ENCODE results near the gene FLNC. TPM values are rescaled to one million over a fixed set of nuclear protein-coding genes. Genes with fewer than 3 reads are reported as not detected.

Gene FLNC
- total RNA-seq, 2 experiments from 2014 or later, result not detected

- Mint-ChIP-seq H3K4me1 (no peaks in the 10 kb centered on the region), H3K4me3 (no peak overlapping the region), H3K27ac (no peak overlapping the region), H3K36me3 (no peaks in the 10 kb centered on the region), H3K27me3 (no peaks in the 10 kb centered on the region), H3K9me3 (ENCODE audit: low read depth) (no peaks in the 10 kb centered on the region)
- ATAC-seq, result no peak
- CTCF ChIA-PET, result no interaction called here
- no peak for DNase-seq
Observed at GRCh38 chr7:128848289-128849155, 18.3 kb downstream of the FLNC start.

- Mint-ChIP-seq H3K27me3 (no peaks in the 10 kb centered on the region), H3K36me3 (no peaks in the 10 kb centered on the region), H3K4me1 (no peaks in the 10 kb centered on the region), H3K4me3 (no peak overlapping the region), H3K9me3 (ENCODE audit: low read depth) (no peaks in the 10 kb centered on the region), H3K27ac (no peak overlapping the region)
- DNase-seq, result no peak
- no peak for ATAC-seq
- CTCF ChIA-PET, result no interaction called here
Observed at GRCh38 chr7:128849156-128849515, 18.9 kb downstream of the FLNC start.

- CTCF ChIA-PET, result interaction anchor here (0.8 kb wide), 1 partner anchor 33 kb away, joined by 3 read pairs; no protein-coding TSS in a partner anchor
- H3K27me3 Mint-ChIP-seq, result no peaks in the 10 kb centered on the region
- H3K36me3 Mint-ChIP-seq, result no peaks in the 10 kb centered on the region
- no peaks in the 10 kb centered on the region for H3K9me3 Mint-ChIP-seq (ENCODE audit: low read depth)
- no peak overlapping the region for H3K27ac Mint-ChIP-seq
- no peak overlapping the region for H3K4me3 Mint-ChIP-seq
- no peaks in the 10 kb centered on the region for H3K4me1 Mint-ChIP-seq
- ATAC-seq (no peak), DNase-seq (no peak)
Observed at GRCh38 chr7:128849804-128850490, 19.7 kb downstream of the FLNC start.

GRCh38 chr7:128852537-128853254, 22.5 kb downstream of the FLNC start:
- Mint-ChIP-seq H3K4me1 (no peaks in the 10 kb centered on the region), H3K27me3 (no peaks in the 10 kb centered on the region), H3K36me3 (no peaks in the 10 kb centered on the region), H3K9me3 (ENCODE audit: low read depth) (no peaks in the 10 kb centered on the region), H3K27ac (no peak overlapping the region), H3K4me3 (no peak overlapping the region)
- CTCF ChIA-PET, result no interaction called here
- ATAC-seq, result no peak
- no peak for DNase-seq

GRCh38 chr7:128853799-128854198, 23.6 kb downstream of the FLNC start:
- H3K27me3 Mint-ChIP-seq, result no peaks in the 10 kb centered on the region
- no peaks in the 10 kb centered on the region for H3K4me1 Mint-ChIP-seq
- H3K27ac Mint-ChIP-seq, result no peak overlapping the region
- no peak for DNase-seq
- ATAC-seq, result no peak
- CTCF ChIA-PET, result no interaction called here
- H3K36me3 Mint-ChIP-seq, result no peaks in the 10 kb centered on the region
- H3K4me3 Mint-ChIP-seq, result no peak overlapping the region
- no peaks in the 10 kb centered on the region for H3K9me3 Mint-ChIP-seq (ENCODE audit: low read depth)

- H3K9me3 Mint-ChIP-seq (ENCODE audit: low read depth), result no peaks in the 10 kb centered on the region
- no peaks in the 10 kb centered on the region for H3K36me3 Mint-ChIP-seq
- ATAC-seq (no peak), DNase-seq (no peak)
- no peaks in the 10 kb centered on the region for H3K4me1 Mint-ChIP-seq
- CTCF ChIA-PET, result no interaction called here
- H3K4me3 Mint-ChIP-seq, result no peak overlapping the region
- no peak overlapping the region for H3K27ac Mint-ChIP-seq
- H3K27me3 Mint-ChIP-seq, result no peaks in the 10 kb centered on the region
Observed at GRCh38 chr7:128854396-128854795, 24.2 kb downstream of the FLNC start.

- Mint-ChIP-seq H3K27me3 (no peaks in the 10 kb centered on the region), H3K4me3 (no peak overlapping the region), H3K27ac (no peak overlapping the region), H3K36me3 (no peaks in the 10 kb centered on the region), H3K4me1 (no peaks in the 10 kb centered on the region), H3K9me3 (ENCODE audit: low read depth) (no peaks in the 10 kb centered on the region)
- DNase-seq (no peak), ATAC-seq (no peak)
- CTCF ChIA-PET, result interaction anchor here (0.7 to 1.2 kb wide), 2 partner anchors 25 to 272 kb away, joined by 3 to 4 read pairs; no protein-coding TSS in a partner anchor
Observed at GRCh38 chr7:128855559-128855958, 25.4 kb downstream of the FLNC start.

- Mint-ChIP-seq H3K27ac (peak overlapping the region; percentile 28), H3K9me3 (ENCODE audit: low read depth) (no peaks in the 10 kb centered on the region), H3K27me3 (no peaks in the 10 kb centered on the region), H3K4me1 (peaks cover 2% of the 10 kb centered on the region), H3K36me3 (no peaks in the 10 kb centered on the region), H3K4me3 (no peak overlapping the region)
- DNase-seq (no peak), ATAC-seq (no peak)
- CTCF ChIA-PET, result interaction anchor here (0.7 to 1.2 kb wide), 2 partner anchors 24 to 273 kb away, joined by 3 to 4 read pairs; no protein-coding TSS in a partner anchor
Observed at GRCh38 chr7:128856001-128856718, 26.0 kb downstream of the FLNC start.

GRCh38 chr7:128858380-128859231, 28.4 kb downstream of the FLNC start:
- H3K4me3 Mint-ChIP-seq, result no peak overlapping the region
- no peaks in the 10 kb centered on the region for H3K36me3 Mint-ChIP-seq
- H3K27ac Mint-ChIP-seq, result no peak overlapping the region
- DNase-seq, result no peak
- no peak for ATAC-seq
- CTCF ChIA-PET, result no interaction called here
- H3K9me3 Mint-ChIP-seq (ENCODE audit: low read depth), result no peaks in the 10 kb centered on the region
- no peaks in the 10 kb centered on the region for H3K27me3 Mint-ChIP-seq
- H3K4me1 Mint-ChIP-seq, result peaks cover 11% of the 10 kb centered on the region

GRCh38 chr7:128859232-128860157, 29.3 kb downstream of the FLNC start:
- H3K36me3 Mint-ChIP-seq, result no peaks in the 10 kb centered on the region
- H3K27ac Mint-ChIP-seq, result no peak overlapping the region
- no peak overlapping the region for H3K4me3 Mint-ChIP-seq
- no peaks in the 10 kb centered on the region for H3K27me3 Mint-ChIP-seq
- no peak for ATAC-seq
- peaks cover 15% of the 10 kb centered on the region for H3K4me1 Mint-ChIP-seq
- no peak for DNase-seq
- no peaks in the 10 kb centered on the region for H3K9me3 Mint-ChIP-seq (ENCODE audit: low read depth)
- CTCF ChIA-PET, result interaction anchor here (5.6 kb wide), 1 partner anchor 22 kb away, joined by 107 read pairs; no protein-coding TSS in a partner anchor

GRCh38 chr7:128860158-128861073, 30.2 kb downstream of the FLNC start:
- H3K27ac Mint-ChIP-seq, result no peak overlapping the region
- H3K27me3 Mint-ChIP-seq, result no peaks in the 10 kb centered on the region
- CTCF ChIA-PET, result interaction anchor here (0.9 to 5.6 kb wide), 3 partner anchors 21 to 473 kb away, joined by 3 to 107 read pairs (median 4); no protein-coding TSS in a partner anchor
- ATAC-seq (no peak), DNase-seq (no peak)
- H3K4me3 Mint-ChIP-seq, result no peak overlapping the region
- no peaks in the 10 kb centered on the region for H3K36me3 Mint-ChIP-seq
- peaks cover 15% of the 10 kb centered on the region for H3K4me1 Mint-ChIP-seq
- no peaks in the 10 kb centered on the region for H3K9me3 Mint-ChIP-seq (ENCODE audit: low read depth)

Measured in activated CD8-positive, alpha-beta memory T cell treated with anti-CD3 and anti-CD28 coated beads, Interleukin-2, amount 10 ng/mL, durations not matched to agents 7 days and 5 days (primary cell).